Neutrophil (primary cell): ENCODE results near the gene UBP1.

Experiments
- H3K27ac ChIP-seq: fragments of 200-600 bp; sonication (generic); 2 replicates; pipeline ENCODE4 v1.5.1; 2016; ENCODE audit warnings: mild to moderate bottlenecking, moderate library complexity
- H3K27me3 ChIP-seq: fragments of 200-600 bp; sonication (generic); 2 replicates; pipeline ENCODE4 v1.6.0; 2016; ENCODE audit warnings: mild to moderate bottlenecking
- H3K36me3 ChIP-seq: fragments of 200-600 bp; sonication (generic); 2 replicates; pipeline ENCODE4 v1.5.1; 2017
- H3K4me1 ChIP-seq, 2 experiments: fragments of 200-600 bp in 1 of 2; sonication (generic) in 1 of 2; 1 replicate in 1 of 2; 2 replicates in 1 of 2; pipeline versions ENCODE4 v1.5.1 to v1.6.1; 2013 to 2016; ENCODE audit warnings: low read depth in 1 of 2, low read length in 1 of 2, mild to moderate bottlenecking in 1 of 2, moderate library complexity in 1 of 2; ENCODE audit not compliant: control insufficient read depth in 1 of 2, insufficient read depth in 1 of 2
- H3K4me3 ChIP-seq, 2 experiments: fragments of 200-600 bp in 1 of 2; sonication (generic) in 1 of 2; 1 replicate in 1 of 2; 2 replicates in 1 of 2; pipeline ENCODE4 v1.5.1; 2013 to 2016; ENCODE audit warnings: low read depth in 1 of 2, low read length in 1 of 2, mild to moderate bottlenecking in 1 of 2, moderate library complexity in 1 of 2
- H3K9me3 ChIP-seq: fragments of 200-600 bp; sonication (generic); 2 replicates; pipeline ENCODE4 v1.5.1; 2016
- CTCF ChIP-seq: fragments of 200-600 bp; sonication (generic); IDR thresholded peaks from 2 replicates; pipeline ENCODE4 v1.5.1; 2016; ENCODE audit warnings: antibody characterized with exemption

Gene UBP1

GRCh38 chr3:33388374-33389100 lies 51.7 kb downstream of the UBP1 start:
- peaks cover 68% of the 10 kb centered on the region for H3K36me3 ChIP-seq
- H3K4me1 ChIP-seq, result no peaks in the 10 kb centered on the region
- H3K4me3 ChIP-seq, result no peak overlapping the region
- no peaks in the 10 kb centered on the region for H3K9me3 ChIP-seq
- TF ChIP-seq CTCF, result no peak
- no peak overlapping the region for H3K27ac ChIP-seq
- no peaks in the 10 kb centered on the region for H3K27me3 ChIP-seq

DNA sequence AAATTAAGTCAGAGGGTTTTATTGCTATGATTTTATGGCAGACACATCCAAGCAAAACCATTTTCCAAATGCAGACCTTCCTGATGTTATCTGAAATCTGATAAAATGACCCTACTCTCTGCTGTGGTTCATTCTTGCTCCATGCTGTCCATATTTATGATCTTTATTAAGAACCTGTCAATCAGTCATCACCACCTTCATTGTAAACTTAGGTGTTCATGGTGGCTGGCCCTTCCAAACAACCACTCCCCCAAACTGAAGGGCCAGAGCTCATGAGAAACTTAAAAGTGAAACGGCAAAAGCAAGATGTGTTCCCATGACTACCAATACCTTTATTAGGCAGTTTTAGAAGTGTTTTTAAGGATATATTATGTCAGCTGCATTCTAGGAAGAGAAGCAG lies 53.6 kb downstream of the UBP1 start:
- no peaks in the 10 kb centered on the region for H3K27me3 ChIP-seq
- H3K4me1 ChIP-seq, result no peaks in the 10 kb centered on the region
- no peaks in the 10 kb centered on the region for H3K9me3 ChIP-seq
- H3K36me3 ChIP-seq, result peaks cover 49% of the 10 kb centered on the region
- H3K27ac ChIP-seq, result no peak overlapping the region
- H3K4me3 ChIP-seq, result no peak overlapping the region
- TF ChIP-seq CTCF, result no peak

- Histone ChIP-seq H3K4me1 (no peaks in the 10 kb centered on the region), H3K27ac (no peak overlapping the region), H3K9me3 (no peaks in the 10 kb centered on the region), H3K36me3 (peaks cover 37% of the 10 kb centered on the region), H3K4me3 (no peak overlapping the region), H3K27me3 (no peaks in the 10 kb centered on the region)
- no peak for TF ChIP-seq CTCF
Measured at GRCh38 chr3:33385423-33385822, 54.8 kb downstream of the UBP1 start.

DNA sequence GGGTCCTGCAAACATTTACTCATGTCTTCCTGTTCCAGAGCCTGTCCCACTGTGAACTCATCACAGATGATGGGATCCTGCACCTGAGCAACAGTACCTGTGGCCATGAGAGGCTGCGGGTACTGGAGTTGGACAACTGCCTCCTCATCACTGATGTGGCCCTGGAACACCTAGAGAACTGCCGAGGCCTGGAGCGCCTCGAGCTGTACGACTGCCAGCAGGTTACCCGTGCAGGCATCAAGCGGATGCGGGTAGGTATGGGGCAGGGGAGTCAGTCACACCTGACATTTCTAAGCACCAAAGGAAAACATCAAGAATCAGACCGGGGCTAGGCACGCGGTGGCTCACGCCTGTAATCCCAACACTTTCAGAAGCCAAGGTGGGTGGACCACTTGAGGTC lies 56.3 kb downstream of the UBP1 start:
- Histone ChIP-seq H3K27me3 (no peaks in the 10 kb centered on the region), H3K27ac (no peak overlapping the region), H3K4me1 (no peaks in the 10 kb centered on the region), H3K9me3 (no peaks in the 10 kb centered on the region), H3K36me3 (peaks cover 23% of the 10 kb centered on the region), H3K4me3 (no peak overlapping the region)
- no peak for TF ChIP-seq CTCF

- Histone ChIP-seq H3K27ac (no peak overlapping the region), H3K27me3 (no peaks in the 10 kb centered on the region), H3K36me3 (peaks cover 7% of the 10 kb centered on the region), H3K9me3 (no peaks in the 10 kb centered on the region), H3K4me3 (no peak overlapping the region), H3K4me1 (no peaks in the 10 kb centered on the region)
- no peak for TF ChIP-seq CTCF
Measured at GRCh38 chr3:33380653-33381052, 59.6 kb downstream of the UBP1 start.
